ENCODE data around the gene PLEKHM2. TPM values are rescaled to one million over a fixed set of nuclear protein-coding genes. Genes with fewer than 3 reads are reported as not detected.

PLEKHM2 gene
- total RNA-seq, 1 donor from 2014 or later, result 16.7 TPM

GRCh38 chr1:15765495-15766194, 81.5 kb downstream of the PLEKHM2 start:
- Histone ChIP-seq H3K4me2 (no peak overlapping the region), H3F3A (ENCODE audit: low read depth) (peaks cover 10% of the 10 kb centered on the region), H3K4me1 (peaks cover 5% of the 10 kb centered on the region), H3K27ac (no peak overlapping the region), H3K9ac (no peak overlapping the region), H3K27me3 (no peaks in the 10 kb centered on the region), H2AFZ (replicated peaks) (no peak overlapping the region), H3K4me3 (no peak overlapping the region), H4K20me1 (ENCODE audit: low read depth) (peaks cover 3% of the 10 kb centered on the region), H3K9me3 (ENCODE audit: low read depth) (no peaks in the 10 kb centered on the region), H3K79me2 (ENCODE audit: low read depth) (no peaks in the 10 kb centered on the region), H3K36me3 (no peaks in the 10 kb centered on the region)
- Mint-ChIP-seq H3K4me3 (peak overlapping the region; percentile 33), H3K36me3 (no peaks in the 10 kb centered on the region), H3K27ac (peak overlapping the region; percentile 66), H3K27me3 (ENCODE audit: insufficient read depth, low read depth) (peaks cover 3% of the 10 kb centered on the region), H3K9me3 (no peaks in the 10 kb centered on the region), H3K4me1 (peaks cover 11% of the 10 kb centered on the region)
- no peak for DNase-seq (ENCODE audit: low spot score)
- TF ChIP-seq, protein P1, sequence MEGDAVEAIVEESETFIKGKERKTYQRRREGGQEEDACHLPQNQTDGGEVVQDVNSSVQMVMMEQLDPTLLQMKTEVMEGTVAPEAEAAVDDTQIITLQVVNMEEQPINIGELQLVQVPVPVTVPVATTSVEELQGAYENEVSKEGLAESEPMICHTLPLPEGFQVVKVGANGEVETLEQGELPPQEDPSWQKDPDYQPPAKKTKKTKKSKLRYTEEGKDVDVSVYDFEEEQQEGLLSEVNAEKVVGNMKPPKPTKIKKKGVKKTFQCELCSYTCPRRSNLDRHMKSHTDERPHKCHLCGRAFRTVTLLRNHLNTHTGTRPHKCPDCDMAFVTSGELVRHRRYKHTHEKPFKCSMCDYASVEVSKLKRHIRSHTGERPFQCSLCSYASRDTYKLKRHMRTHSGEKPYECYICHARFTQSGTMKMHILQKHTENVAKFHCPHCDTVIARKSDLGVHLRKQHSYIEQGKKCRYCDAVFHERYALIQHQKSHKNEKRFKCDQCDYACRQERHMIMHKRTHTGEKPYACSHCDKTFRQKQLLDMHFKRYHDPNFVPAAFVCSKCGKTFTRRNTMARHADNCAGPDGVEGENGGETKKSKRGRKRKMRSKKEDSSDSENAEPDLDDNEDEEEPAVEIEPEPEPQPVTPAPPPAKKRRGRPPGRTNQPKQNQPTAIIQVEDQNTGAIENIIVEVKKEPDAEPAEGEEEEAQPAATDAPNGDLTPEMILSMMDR (IDR thresholded peaks at IDR 0.05), result no peak
- no peak for TF ChIP-seq EZH2 (IDR thresholded peaks at IDR 0.05)
- TF ChIP-seq EZH2phosphoT487 (IDR thresholded peaks at IDR 0.05), result no peak

- Histone ChIP-seq H3K4me1 (no peaks in the 10 kb centered on the region), H3K9ac (no peak overlapping the region), H2AFZ (replicated peaks) (no peak overlapping the region), H3K36me3 (no peaks in the 10 kb centered on the region), H3K27ac (no peak overlapping the region), H3K4me2 (no peak overlapping the region), H3K4me3 (no peak overlapping the region), H3K9me3 (ENCODE audit: low read depth) (no peaks in the 10 kb centered on the region), H4K20me1 (ENCODE audit: low read depth) (no peaks in the 10 kb centered on the region), H3F3A (ENCODE audit: low read depth) (no peaks in the 10 kb centered on the region), H3K27me3 (no peaks in the 10 kb centered on the region), H3K79me2 (ENCODE audit: low read depth) (no peaks in the 10 kb centered on the region)
- Mint-ChIP-seq H3K27ac (no peak overlapping the region), H3K9me3 (no peaks in the 10 kb centered on the region), H3K27me3 (ENCODE audit: insufficient read depth, low read depth) (peaks cover 3% of the 10 kb centered on the region), H3K4me1 (peaks cover 7% of the 10 kb centered on the region), H3K4me3 (no peak overlapping the region), H3K36me3 (peaks cover 5% of the 10 kb centered on the region)
- TF ChIP-seq EZH2 (IDR thresholded peaks at IDR 0.05), result no peak
- no peak for TF ChIP-seq EZH2phosphoT487 (IDR thresholded peaks at IDR 0.05)
- TF ChIP-seq, protein P1 (IDR thresholded peaks at IDR 0.05), result no peak
- DNase-seq (ENCODE audit: low spot score), result no peak
These were observed 83.8 kb downstream of the PLEKHM2 start for GRCh38 chr1:15767941-15768340.

DNA sequence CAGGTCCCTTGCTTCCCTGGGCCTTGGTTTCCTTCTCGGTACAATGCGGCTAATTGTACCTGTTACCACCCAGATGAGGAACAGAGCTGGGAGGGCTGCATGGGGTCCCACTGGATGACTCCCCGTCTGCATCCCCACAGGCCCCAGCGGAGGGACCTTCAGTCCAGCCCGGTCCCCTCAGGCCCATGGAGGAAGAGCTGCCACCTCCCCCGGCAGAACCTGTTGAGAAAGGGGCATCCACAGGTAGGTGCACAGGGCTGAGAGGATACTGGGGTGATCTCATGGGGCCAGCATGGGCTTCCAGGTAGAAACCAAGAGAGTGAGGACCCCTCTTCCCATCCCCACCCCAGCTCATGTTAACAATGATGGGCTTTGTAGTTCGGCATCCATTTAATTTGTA, 84.3 kb downstream of the PLEKHM2 start:
- no peak overlapping the region for H3K27ac ChIP-seq
- TF ChIP-seq, protein P1 (IDR thresholded peaks at IDR 0.05), result no peak
- TF ChIP-seq EZH2phosphoT487 (IDR thresholded peaks at IDR 0.05), result no peak
- Mint-ChIP-seq H3K4me1 (peaks cover 7% of the 10 kb centered on the region), H3K4me3 (no peak overlapping the region), H3K36me3 (peaks cover 5% of the 10 kb centered on the region), H3K27ac (no peak overlapping the region), H3K9me3 (no peaks in the 10 kb centered on the region), H3K27me3 (ENCODE audit: insufficient read depth, low read depth) (peaks cover 2% of the 10 kb centered on the region)
- no peaks in the 10 kb centered on the region for H3K9me3 ChIP-seq (ENCODE audit: low read depth)
- H3K4me3 ChIP-seq, result no peak overlapping the region
- H3K79me2 ChIP-seq (ENCODE audit: low read depth), result no peaks in the 10 kb centered on the region
- H2AFZ ChIP-seq (replicated peaks), result no peak overlapping the region
- no peaks in the 10 kb centered on the region for H4K20me1 ChIP-seq (ENCODE audit: low read depth)
- no peaks in the 10 kb centered on the region for H3K4me1 ChIP-seq
- no peak overlapping the region for H3K4me2 ChIP-seq
- no peak for DNase-seq (ENCODE audit: low spot score)
- H3F3A ChIP-seq (ENCODE audit: low read depth), result no peaks in the 10 kb centered on the region
- H3K27me3 ChIP-seq, result no peaks in the 10 kb centered on the region
- H3K9ac ChIP-seq, result no peak overlapping the region
- H3K36me3 ChIP-seq, result no peaks in the 10 kb centered on the region
